K562 (cell line): ENCODE data around the gene ALOX12B.

Experiments used
- AFF4 ChIP-seq: sonication (generic); formaldehyde crosslinking; IDR thresholded peaks from 2 replicates; pipeline ENCODE4 v1.8.0; 2023; ENCODE audit warnings: mild to moderate bottlenecking, missing genetic modification reagents
- ATF2 ChIP-seq: sonication (generic); formaldehyde crosslinking; IDR thresholded peaks from 2 replicates; pipeline ENCODE4 v1.8.1; 2022; ENCODE audit warnings: missing genetic modification reagents
- FUS ChIP-seq: fragments of 200-400 bp; formaldehyde crosslinking; optimal IDR thresholded peaks from 2 replicates; pipeline ENCODE3; 2017; ENCODE audit warnings: low read depth, low read length
- HDAC1 ChIP-seq, 2 experiments: fragments of 450-650 bp; IDR thresholded peaks; 2 replicates each; pipeline ENCODE4 v1.6.1; 2016 to 2017; ENCODE audit warnings: inconsistent platforms in 1 of 2, mild to moderate bottlenecking in 1 of 2, moderate library complexity in 1 of 2
- L3MBTL2 ChIP-seq: fragments of 450-650 bp; IDR thresholded peaks from 2 replicates; pipeline ENCODE4 v1.6.1; 2016; ENCODE audit warnings: mild to moderate bottlenecking, moderate library complexity
- NFXL1 ChIP-seq: fragments of 450-650 bp; formaldehyde crosslinking; IDR thresholded peaks from 2 replicates; pipeline ENCODE4 v1.4.0; 2021; ENCODE audit warnings: mild to moderate bottlenecking
- POLR2A ChIP-seq: fragments of 450-650 bp; conservative IDR thresholded peaks from 2 replicates; pipeline ENCODE4 v1.6.1; 2016
- POLR3A ChIP-seq: IDR thresholded peaks from 2 replicates; pipeline ENCODE4 v1.6.1; 2011; ENCODE audit warnings: borderline replicate concordance, mild to moderate bottlenecking, moderate library complexity; ENCODE audit not compliant: insufficient read length, insufficient read depth; ENCODE audit errors: extremely low read depth
- SPI1 ChIP-seq: IDR thresholded peaks from 2 replicates; pipeline ENCODE4 v1.6.1; 2011; ENCODE audit warnings: low read depth, low read length, control low read depth, borderline replicate concordance
- SREBF2 ChIP-seq: sonication (generic); formaldehyde crosslinking; IDR thresholded peaks from 2 replicates; pipeline ENCODE4 v1.4.0; 2020; ENCODE audit warnings: mild to moderate bottlenecking, missing genetic modification reagents
- ZNF282 ChIP-seq: sonication (generic); formaldehyde crosslinking; IDR thresholded peaks from 2 replicates; pipeline ENCODE4 v1.8.1; 2023; ENCODE audit warnings: missing genetic modification reagents
- ZNF347 ChIP-seq: fragments of 450-650 bp; formaldehyde crosslinking; IDR thresholded peaks from 2 replicates; pipeline ENCODE4 v1.4.0; 2020; ENCODE audit warnings: low read depth, mild to moderate bottlenecking, moderate library complexity
- ZNF639 ChIP-seq, 2 experiments: fragments of 200-800 bp in 1 of 2; sonication (Bioruptor generic) in 1 of 2; sonication (generic) in 1 of 2; formaldehyde crosslinking in 1 of 2; IDR thresholded peaks in 1 of 2; conservative IDR thresholded peaks in 1 of 2; 2 replicates each; pipeline versions ENCODE4 v1.5.0 to v1.6.1; 2016 to 2020; ENCODE audit warnings: missing compliant biosample characterization in 1 of 2, missing genetic modification characterization in 1 of 2, missing genetic modification reagents in 1 of 2

- TF ChIP-seq AFF4 (CRISPR knock-in tag): no peak
- TF ChIP-seq ZNF347: no peak
- TF ChIP-seq POLR3A: no peak
- TF ChIP-seq SREBF2 (CRISPR knock-in tag): no peak
- peak; percentile 72; the same call in 1 of the 2 replicates for TF ChIP-seq L3MBTL2
- TF ChIP-seq HDAC1 (IDR thresholded peaks at IDR 0.05): peak in 1 of 2 experiments; percentile 48; a peak in 2 of 4 replicates
- TF ChIP-seq POLR2A: no peak
- TF ChIP-seq ZNF282 (CRISPR knock-in tag): no peak
- no peak for TF ChIP-seq ATF2 (CRISPR knock-in tag)
- TF ChIP-seq FUS: no peak
- no peak for TF ChIP-seq ZNF639 (CRISPR knock-in tag; conservative IDR thresholded peaks at IDR 0.05 in 1 of 2, IDR thresholded peaks at IDR 0.05 in 1 of 2)
- no peak for TF ChIP-seq SPI1
- TF ChIP-seq NFXL1 (CRISPR knock-in tag): no peak
Measured at GRCh38 chr17:8121681-8122421, 34.3 kb upstream of the ALOX12B start.
